Endodermal cell (in vitro differentiated cells): ENCODE data around the gene BRD7. TPM values are rescaled to one million over a fixed set of nuclear protein-coding genes. Genes with fewer than 3 reads are reported as not detected.

Experiments used
- DNase-seq: peaks from one replicate; pipeline ENCODE4 v3.0.0-alpha.2; 2017
- H3K27ac ChIP-seq: 2 replicates; pipeline ENCODE4 v1.5.1; 2013; ENCODE audit warnings: mild to moderate bottlenecking, low read depth, low read length, moderate library complexity
- H3K27me3 ChIP-seq: 2 replicates; pipeline ENCODE4 v1.6.1; 2013; ENCODE audit warnings: mild to moderate bottlenecking, low read length, moderate library complexity; ENCODE audit not compliant: insufficient read depth, control insufficient read depth, poor library complexity, severe bottlenecking
- H3K36me3 ChIP-seq: 2 replicates; pipeline ENCODE4 v1.7.0; 2013; ENCODE audit warnings: mild to moderate bottlenecking, low read length, moderate library complexity; ENCODE audit not compliant: control insufficient read depth, insufficient read depth
- H3K4me1 ChIP-seq: one replicate; pipeline ENCODE4 v1.7.0; 2013; ENCODE audit warnings: low read length; ENCODE audit not compliant: control insufficient read depth, insufficient read depth
- H3K4me3 ChIP-seq: 2 replicates; pipeline ENCODE4 v1.5.1; 2013; ENCODE audit warnings: mild to moderate bottlenecking, low read length, moderate library complexity
- H3K9ac ChIP-seq: 2 replicates; pipeline ENCODE4 v1.6.1; 2013; ENCODE audit warnings: mild to moderate bottlenecking, low read length, moderate library complexity; ENCODE audit not compliant: poor library complexity, severe bottlenecking; ENCODE audit errors: extremely low read depth
- H3K9me3 ChIP-seq: 2 replicates; pipeline ENCODE4 v1.6.1; 2013; ENCODE audit warnings: mild to moderate bottlenecking, low read length, moderate library complexity; ENCODE audit not compliant: control insufficient read depth
- H3K27ac Mint-ChIP-seq: 2 replicates; pipeline ENCODE4 v1.8.0; 2020; ENCODE audit warnings: mixed read lengths
- H3K27me3 Mint-ChIP-seq: 2 replicates; pipeline ENCODE4 v1.8.0; 2021; ENCODE audit warnings: mild to moderate bottlenecking, mixed read lengths; ENCODE audit not compliant: insufficient read depth
- H3K36me3 Mint-ChIP-seq: 2 replicates; pipeline ENCODE4 v1.8.0; 2020; ENCODE audit warnings: low read depth, mixed read lengths
- H3K4me1 Mint-ChIP-seq: 2 replicates; pipeline ENCODE4 v1.8.0; 2020; ENCODE audit warnings: mixed read lengths
- H3K4me3 Mint-ChIP-seq: 2 replicates; pipeline ENCODE4 v1.8.0; 2020; ENCODE audit warnings: mild to moderate bottlenecking, moderate library complexity, mixed read lengths
- H3K9me3 Mint-ChIP-seq: 2 replicates; pipeline ENCODE4 v1.8.0; 2020; ENCODE audit warnings: mild to moderate bottlenecking, mixed read lengths
- CTCF ChIP-seq: fragments of 200-600 bp; sonication (generic); conservative IDR thresholded peaks from 2 replicates; pipeline ENCODE4 v1.5.0; 2021; ENCODE audit warnings: antibody characterized with exemption, mild to moderate bottlenecking
- WGBS, 2 experiments: methylation state at CpG; one replicate each; pipeline versions ENCODE4 v1.1.5 to v1.1.7; 2013; ENCODE audit warnings: missing lambda C conversion rate in 2 of 2, mixed read lengths in 1 of 2; ENCODE audit not compliant: insufficient coverage in 1 of 2, insufficient read length in 1 of 2; 5-methylcytosine and 5-hydroxymethylcytosine counted together
- microRNA-seq: library from miRNA; unstranded; fragments of <30 nt; microRNA quantifications from one replicate; pipeline ENCODE4 v1.2.0, GENCODE V29; 2020; ENCODE audit warnings: borderline microRNAs expressed
- total RNA-seq, 2 donors: library from RNA; stranded (reverse); fragmentation: NEBNext Ultra II Directional in 1 of 2; extraction: Animal tissue kit (Norgen Biotek cat#: 25700) in 1 of 2; gene quantifications; 2 replicates in 1 of 2; 3 replicates in 1 of 2; pipeline ENCODE4 v1.2.1, GENCODE V29; 2021

Gene BRD7
- total RNA-seq, 2 donors from 2014 or later, result 125 to 163 TPM

- H3K9me3 Mint-ChIP-seq, result no peaks in the 10 kb centered on the region
- no peak for TF ChIP-seq CTCF
- Histone ChIP-seq H3K36me3 (no peaks in the 10 kb centered on the region), H3K27me3 (no peaks in the 10 kb centered on the region), H3K4me1 (peaks cover 3% of the 10 kb centered on the region), H3K9ac (no peak overlapping the region), H3K9me3 (no peaks in the 10 kb centered on the region), H3K4me3 (no peak overlapping the region), H3K27ac (no peak overlapping the region)
- no peaks in the 10 kb centered on the region for H3K36me3 Mint-ChIP-seq
- no peak overlapping the region for H3K27ac Mint-ChIP-seq
- no peak overlapping the region for H3K4me3 Mint-ChIP-seq
- no peaks in the 10 kb centered on the region for H3K27me3 Mint-ChIP-seq
- H3K4me1 Mint-ChIP-seq, result peaks cover 15% of the 10 kb centered on the region
- peak; percentile 31 for DNase-seq
- 87 to 94% methylated on average over 5 to 8 of the region's 8 CpGs for WGBS, 2 experiments
These were observed 101.6 kb downstream of the BRD7 start for GRCh38 chr16:50267151-50267631.

DNA sequence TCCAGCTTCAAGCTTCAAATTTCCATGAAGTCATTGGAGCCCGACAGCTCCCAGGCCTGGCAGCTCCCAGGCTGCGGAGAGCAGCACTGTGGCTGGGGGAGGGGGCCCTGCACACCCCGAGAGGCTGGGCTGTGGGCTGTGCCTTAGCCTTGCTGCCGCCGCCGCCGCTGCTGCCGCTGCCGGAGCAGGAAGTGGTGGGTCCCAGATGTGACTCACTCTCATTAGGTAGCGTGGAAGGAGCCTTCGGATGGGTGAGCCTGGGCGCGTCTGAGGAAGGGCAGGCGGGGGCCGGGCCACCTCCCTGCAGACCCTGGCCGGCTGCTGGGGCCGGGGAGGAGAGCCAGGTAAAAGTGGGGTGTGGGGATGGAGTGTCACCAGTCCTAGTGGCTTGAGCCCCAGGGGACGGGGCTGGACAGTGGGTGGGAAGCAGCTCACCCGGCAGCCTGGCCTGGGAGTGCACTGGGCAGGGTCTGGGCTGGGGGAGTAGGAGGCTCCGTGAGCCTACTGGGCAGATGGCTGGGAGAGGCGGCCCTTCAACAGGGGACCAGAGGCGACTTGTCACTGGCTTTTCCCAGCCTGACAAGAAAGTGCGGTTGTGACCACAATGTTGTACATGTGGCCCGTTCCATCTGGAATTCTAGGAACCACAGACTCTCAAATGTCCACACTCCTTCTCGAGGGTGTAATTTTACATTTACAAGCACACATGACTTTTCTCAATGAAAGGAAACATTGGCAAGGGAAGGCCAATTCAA is 102.3 kb downstream of the BRD7 start, which contains the start of gene ADCY7:
Gene ADCY7, plus strand, starts transcription at position 215 of the 755 bp plus-strand sequence. CDS start 21,629 bp downstream, outside the sequence.
- Mint-ChIP-seq H3K4me1 (peaks cover 19% of the 10 kb centered on the region), H3K27ac (no peak within 1 kb of the TSS), H3K9me3 (no peaks in the 10 kb centered on the region), H3K27me3 (no peaks in the 10 kb centered on the region), H3K4me3 (no peak within 1 kb of the TSS), H3K36me3 (no peaks in the 10 kb centered on the region)
- H3K27me3 ChIP-seq, result no peaks in the 10 kb centered on the region
- H3K9ac ChIP-seq, result no peak within 1 kb of the TSS
- no peak within 1 kb of the TSS for H3K4me3 ChIP-seq
- TF ChIP-seq CTCF, result no peak
- no peaks in the 10 kb centered on the region for H3K9me3 ChIP-seq
- no peaks in the 10 kb centered on the region for H3K36me3 ChIP-seq
- H3K27ac ChIP-seq, result no peak within 1 kb of the TSS
- DNase-seq, result peak; percentile 80
- WGBS, 2 experiments, result 55 to 67% methylated on average over 11 to 25 of the region's 25 CpGs
- peaks cover 3% of the 10 kb centered on the region for H3K4me1 ChIP-seq

Small RNA genes lying within 50 kb of the gene (microRNA-seq; reads per million reads assigned to microRNA genes)
- not detected for gene MIR6771

Other genes starting within 250 kb of the BRD7 start
- gene TENT4B, start 215.7 kb downstream of the BRD7 start, total RNA-seq, result 10 to 100 TPM; 12.8 to 14.1 TPM
- gene ADCY7, start 102.4 kb downstream of the BRD7 start, total RNA-seq, result 10 to 100 TPM; 30.1 to 37.2 TPM
- 1 to 10 TPM; 7.0 to 9.5 TPM for gene NKD1, start 179.4 kb upstream of the BRD7 start, total RNA-seq